Heart left ventricle (tissue), 16 donors: Measurements from ENCODE around the gene CACTIN. TPM values are rescaled to one million over a fixed set of nuclear protein-coding genes. Genes with fewer than 3 reads are reported as not detected.
A peak's percentile ranks its signal among the peaks of the same experiment; 100 is the strongest.

ENCODE experiments used
- ATAC-seq, 4 donors: fragments of 200-7000 bp; cut with Tn5 transposase; one replicate each; pipeline ENCODE4 v1.9.1; 2020 to 2022; ENCODE audit warnings: moderate library complexity in 4 of 4, mild to moderate bottlenecking in 3 of 4, moderate number of reproducible peaks in 1 of 4
- DNase-seq, 5 donors: peaks; one replicate each; pipeline ENCODE4 v3.0.0-alpha.2; 2020
- H3K27ac ChIP-seq, 12 donors: fragments of 200-600 bp; sonication (generic) in 4 of 12; one replicate each; pipeline versions ENCODE4 v1.5.0 to v1.8.0; 2016 to 2022; ENCODE audit warnings: mild to moderate bottlenecking in 2 of 12
- H3K27me3 ChIP-seq, 9 donors: fragments of 200-600 bp; sonication (generic) in 2 of 9; one replicate each; pipeline versions ENCODE4 v1.5.1 to v1.8.0; 2016 to 2022; ENCODE audit warnings: mild to moderate bottlenecking in 3 of 9
- H3K36me3 ChIP-seq, 9 donors: fragments of 200-600 bp; sonication (generic) in 2 of 9; one replicate each; pipeline versions ENCODE4 v1.5.0 to v1.8.0; 2018 to 2022; ENCODE audit warnings: mild to moderate bottlenecking in 2 of 9
- H3K4me1 ChIP-seq, 12 donors: fragments of 200-600 bp; sonication (generic) in 4 of 12; one replicate each; pipeline versions ENCODE4 v1.5.0 to v1.8.0; 2016 to 2022; ENCODE audit warnings: mild to moderate bottlenecking in 3 of 12
- H3K4me3 ChIP-seq, 12 donors: fragments of 200-600 bp; sonication (generic) in 4 of 12; one replicate each; pipeline versions ENCODE4 v1.5.0 to v1.8.0; 2017 to 2022; ENCODE audit warnings: mild to moderate bottlenecking in 9 of 12, moderate library complexity in 4 of 12
- H3K9me3 ChIP-seq, 12 donors: fragments of 200-600 bp; sonication (generic) in 4 of 12; one replicate each; pipeline versions ENCODE4 v1.5.0 to v1.8.0; 2016 to 2022; ENCODE audit warnings: mild to moderate bottlenecking in 1 of 12
- POLR2A ChIP-seq, 2 donors: fragments of 450-650 bp; IDR thresholded peaks; one replicate each; pipeline ENCODE4 v1.6.1; 2017; ENCODE audit warnings: antibody characterized with exemption in 2 of 2, mild to moderate bottlenecking in 2 of 2, moderate library complexity in 2 of 2
- WGBS, 4 donors: extraction: QIAGEN DNeasy Blood & Tissue Kit in 2 of 4; methylation state at CpG; one replicate each; pipeline versions ENCODE4 v1.1.5 to v1.1.7; 2013 to 2018; 5-methylcytosine and 5-hydroxymethylcytosine counted together
- intact Hi-C, 10 donors: fragments of 100-400 bp; cut with DNase I; formaldehyde crosslinking; loops; one replicate each; pipeline versions ENCODE4 v1.11.1 to v1.14.2; 2022
- polyA plus RNA-seq, 2 donors: library from polyadenylated mRNA; stranded (reverse); fragments of 200-250 nt; gene quantifications; one replicate each; pipeline ENCODE4 v1.2.3, GENCODE V29; 2013
- total RNA-seq, 9 donors: library from RNA; depleted of rRNA in 2 of 9; stranded (reverse); fragments of >200 nt in 2 of 9; fragmentation: NEBNext Ultra II Directional in 3 of 9; extraction: Animal tissue kit (Norgen Biotek cat#: 25700) in 3 of 9; gene quantifications; one replicate each; pipeline versions ENCODE4 v1.1.0 to v1.2.4, GENCODE V29; 2016 to 2023
- TF ChIP-seq, protein P1 (sequence below), 12 donors: fragments of 200-600 bp; sonication (generic) in 4 of 12; IDR thresholded peaks; one replicate each; pipeline versions ENCODE4 v1.5.0 to v1.8.0; 2018 to 2022; ENCODE audit warnings: antibody characterized with exemption in 12 of 12, mild to moderate bottlenecking in 5 of 12
- donor health status: ischemic (EF 13 %, LVEDD 7.1; RV severe dilation, severe dysfunction).
- donor health status: healthy with polysubstance abuse.
- donor health status: DM: no; HTN: yes; CAD: no.
- donor health status: DM: no; HTN: no; CAD: no.
- donor health status: ischemic (EF 25% LVEDD 6.9; RV normal size, moderate dysfunction).
- donor health status: ischemic (EF 25% LVEDD 5.7; RV mildly dilated, moderate dysfunction).
- donor health status: healthy.
- donor health status: DM: yes; HTN: yes; CAD: no.
- donor health status: ischemic (EF 35%, LVEDD 5.7; RV mildly dilated, moderate dysfunction).
- donor health status: nonischemic (EF 11% LVEDD 7.7; RV severe dilation, severe dysfunction).
- donor health status: DM: yes; HTN: yes; CAD: no.
- donor health status: PGD.
- donor health status: ischemic (EF 29% LVEDD 5.4; RV normal size, mild dysfunction).
- donor health status: nonischemic (EF 23%, LVEDD 6.1; RV moderate dilation, normal function).

Gene CACTIN
- total and polyA plus RNA-seq, 11 donors: 9.8 to 23.4 (median 14.1) TPM

DNA sequence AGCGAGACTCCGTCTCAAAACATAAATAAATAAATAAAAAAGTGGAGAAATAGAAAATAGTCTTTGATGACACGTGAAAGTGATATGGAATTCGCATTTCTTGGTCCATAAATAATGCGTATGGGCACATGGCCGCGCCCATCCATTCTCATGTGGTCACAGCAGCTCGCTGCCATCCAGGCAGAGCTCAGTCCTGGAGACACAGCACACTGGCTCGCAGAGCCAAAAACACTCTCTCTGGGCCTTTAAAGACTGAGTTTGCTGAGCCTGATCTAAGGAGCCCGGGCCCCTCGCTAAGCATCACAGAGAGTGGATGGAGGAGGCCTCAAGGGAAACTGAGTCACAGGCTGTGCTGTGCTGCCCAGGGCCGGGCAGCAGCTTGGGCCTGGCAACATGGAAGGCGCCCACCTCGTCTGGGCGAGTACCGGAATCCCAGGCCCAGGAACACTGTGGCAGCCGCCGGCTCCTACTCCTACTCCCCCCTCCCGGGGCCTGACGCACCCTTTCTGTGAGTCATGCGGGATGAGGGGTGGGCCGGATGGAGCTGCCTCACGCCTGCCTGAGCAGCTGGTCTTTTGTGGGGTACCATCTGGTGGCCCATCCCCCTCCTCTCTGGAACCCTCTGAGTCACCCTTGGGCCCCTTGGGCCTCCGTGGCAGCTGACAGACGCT, 28.9 kb upstream of the CACTIN start:
- no peaks in the 10 kb centered on the region for H3K9me3 ChIP-seq
- no peak for TF ChIP-seq POLR2A (IDR thresholded peaks at IDR 0.05)
- TF ChIP-seq, protein P1, sequence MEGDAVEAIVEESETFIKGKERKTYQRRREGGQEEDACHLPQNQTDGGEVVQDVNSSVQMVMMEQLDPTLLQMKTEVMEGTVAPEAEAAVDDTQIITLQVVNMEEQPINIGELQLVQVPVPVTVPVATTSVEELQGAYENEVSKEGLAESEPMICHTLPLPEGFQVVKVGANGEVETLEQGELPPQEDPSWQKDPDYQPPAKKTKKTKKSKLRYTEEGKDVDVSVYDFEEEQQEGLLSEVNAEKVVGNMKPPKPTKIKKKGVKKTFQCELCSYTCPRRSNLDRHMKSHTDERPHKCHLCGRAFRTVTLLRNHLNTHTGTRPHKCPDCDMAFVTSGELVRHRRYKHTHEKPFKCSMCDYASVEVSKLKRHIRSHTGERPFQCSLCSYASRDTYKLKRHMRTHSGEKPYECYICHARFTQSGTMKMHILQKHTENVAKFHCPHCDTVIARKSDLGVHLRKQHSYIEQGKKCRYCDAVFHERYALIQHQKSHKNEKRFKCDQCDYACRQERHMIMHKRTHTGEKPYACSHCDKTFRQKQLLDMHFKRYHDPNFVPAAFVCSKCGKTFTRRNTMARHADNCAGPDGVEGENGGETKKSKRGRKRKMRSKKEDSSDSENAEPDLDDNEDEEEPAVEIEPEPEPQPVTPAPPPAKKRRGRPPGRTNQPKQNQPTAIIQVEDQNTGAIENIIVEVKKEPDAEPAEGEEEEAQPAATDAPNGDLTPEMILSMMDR (IDR thresholded peaks at IDR 0.05): no peak
- no peaks in the 10 kb centered on the region for H3K4me1 ChIP-seq
- 83 to 92% (median 87%) methylated on average over 20 to 25 of the region's 25 CpGs for WGBS, 4 donors
- DNase-seq (peak in 2 of 5 donors; percentile 59 to 78), ATAC-seq (peak; percentile 3 to 86 (median 64))
- peaks cover 0 to 93% (median 72%) of the 10 kb centered on the region in 9 donors for H3K36me3 ChIP-seq
- H3K27ac ChIP-seq: peak overlapping the region in 1 of 12 donors; percentile 29
- no peak overlapping the region for H3K4me3 ChIP-seq
- H3K27me3 ChIP-seq: no peaks in the 10 kb centered on the region
- intact Hi-C loops: no loop called here

DNA sequence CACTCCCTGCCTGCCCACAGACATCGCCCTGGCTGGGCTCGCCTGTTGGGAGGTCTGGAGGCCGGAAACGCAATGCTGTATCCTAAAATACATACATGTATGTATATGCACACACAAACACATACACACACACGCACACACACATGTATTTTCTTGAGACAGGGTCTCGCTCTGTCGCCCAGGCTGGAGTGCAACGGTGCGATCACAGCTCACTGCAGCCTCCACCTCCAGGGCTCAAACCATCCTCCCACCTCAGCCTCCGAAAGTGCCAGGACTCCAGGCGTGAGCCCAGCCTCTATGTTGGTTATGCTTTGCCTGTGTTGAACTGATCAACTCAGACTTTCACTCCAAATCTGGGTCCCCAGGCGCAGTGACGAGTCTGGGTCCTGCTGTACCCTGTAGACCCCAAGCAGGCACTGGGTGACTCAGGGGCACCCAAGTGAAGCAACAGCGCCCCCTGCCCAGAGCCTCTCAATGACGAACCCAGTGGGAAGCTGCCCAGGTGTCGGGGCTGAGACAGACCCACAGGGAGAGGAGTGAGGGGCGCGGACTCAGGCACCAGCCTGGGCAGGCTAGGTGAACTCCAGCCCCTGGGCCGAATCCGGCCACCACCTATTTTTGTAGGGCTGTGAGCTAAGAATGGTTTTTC, 27.4 kb upstream of the CACTIN start:
- WGBS, 4 donors: 94 to 96% (median 95%) methylated on average over 20 of the region's 20 CpGs
- Histone ChIP-seq H3K27me3 (no peaks in the 10 kb centered on the region), H3K9me3 (no peaks in the 10 kb centered on the region), H3K36me3 (peaks cover 0 to 85% (median 66%) of the 10 kb centered on the region in 9 donors), H3K27ac (no peak overlapping the region), H3K4me1 (no peaks in the 10 kb centered on the region), H3K4me3 (no peak overlapping the region)
- ATAC-seq: no peak
- DNase-seq: no peak
- intact Hi-C loops: no loop called here
- TF ChIP-seq, protein P1 (IDR thresholded peaks at IDR 0.05): peak in 1 of 12 donors; percentile 16
- no peak for TF ChIP-seq POLR2A (IDR thresholded peaks at IDR 0.05)

DNA sequence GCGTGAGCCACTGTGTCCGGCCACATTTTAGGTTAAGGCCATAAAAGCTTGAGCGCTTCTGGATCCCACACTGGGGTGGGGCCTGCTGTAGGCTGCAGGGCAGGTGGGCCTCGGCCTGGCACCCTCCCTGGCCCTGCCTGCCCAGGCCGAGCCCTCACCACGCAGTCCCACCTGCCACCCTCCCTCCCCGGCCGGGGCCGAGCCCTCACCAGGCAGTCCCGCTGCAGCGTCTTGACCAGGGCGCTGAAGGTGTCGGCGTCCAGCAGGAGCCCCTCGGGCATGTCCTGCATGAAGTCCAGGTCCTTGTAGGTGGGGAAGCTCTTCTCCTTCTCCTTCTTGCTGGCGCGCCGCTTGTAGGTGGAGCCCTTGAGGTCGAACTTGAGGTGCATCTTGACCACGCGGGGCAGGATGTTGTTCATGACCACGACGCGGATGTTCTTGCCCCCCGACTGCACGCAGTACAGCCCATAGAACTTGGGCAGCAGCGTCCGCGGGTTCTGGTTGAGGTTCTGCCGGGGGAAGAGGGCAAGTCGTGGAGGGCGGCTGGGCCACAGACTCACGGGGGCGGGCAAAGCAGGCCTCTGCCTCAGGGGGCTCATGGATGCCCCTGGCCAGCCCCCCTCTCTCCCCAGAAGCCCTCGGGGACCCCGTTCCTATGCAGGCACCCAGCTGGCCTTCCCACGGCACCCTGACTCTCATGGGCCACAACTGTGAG, 26.6 kb upstream of the CACTIN start:
- H3K9me3 ChIP-seq: no peaks in the 10 kb centered on the region
- no peaks in the 10 kb centered on the region for H3K27me3 ChIP-seq
- no peak for ATAC-seq
- H3K4me1 ChIP-seq: no peaks in the 10 kb centered on the region
- no peak for DNase-seq
- peaks cover 0 to 84% (median 66%) of the 10 kb centered on the region in 9 donors for H3K36me3 ChIP-seq
- TF ChIP-seq, protein P1 (IDR thresholded peaks at IDR 0.05): no peak
- TF ChIP-seq POLR2A (IDR thresholded peaks at IDR 0.05): no peak
- intact Hi-C loops: no loop called here
- 91 to 95% (median 93%) methylated on average over 30 to 37 of the region's 37 CpGs for WGBS, 4 donors
- no peak overlapping the region for H3K27ac ChIP-seq
- H3K4me3 ChIP-seq: no peak overlapping the region

DNA sequence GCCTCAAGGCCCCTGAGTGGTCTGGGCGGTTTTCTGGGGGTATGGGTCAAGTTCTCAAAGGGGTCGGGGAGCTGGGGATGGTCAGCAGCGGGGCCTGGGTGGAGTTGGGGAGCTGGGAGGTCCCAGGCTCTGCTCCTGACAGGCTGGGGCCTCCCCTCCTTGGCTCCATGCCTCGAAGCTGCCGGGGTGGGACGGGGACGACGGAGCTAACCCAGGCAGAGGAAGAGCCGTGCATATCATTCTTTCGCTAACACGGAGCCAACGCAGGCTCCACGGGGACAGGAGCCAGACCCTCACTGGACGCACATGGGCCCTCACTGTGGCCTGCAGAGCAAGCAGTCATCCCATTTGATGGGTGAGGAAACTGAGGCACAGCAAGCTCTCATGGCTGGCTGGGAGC, 25.8 kb upstream of the CACTIN start:
- DNase-seq (no peak), ATAC-seq (no peak)
- Histone ChIP-seq H3K27ac (no peak overlapping the region), H3K36me3 (peaks cover 0 to 84% (median 70%) of the 10 kb centered on the region in 9 donors), H3K4me3 (no peak overlapping the region), H3K9me3 (no peaks in the 10 kb centered on the region), H3K4me1 (no peaks in the 10 kb centered on the region), H3K27me3 (no peaks in the 10 kb centered on the region)
- intact Hi-C loops: no loop called here
- TF ChIP-seq POLR2A (IDR thresholded peaks at IDR 0.05): no peak
- TF ChIP-seq, protein P1 (IDR thresholded peaks at IDR 0.05): no peak
- WGBS, 4 donors: 90 to 95% (median 94%) methylated on average over 7 to 14 of the region's 14 CpGs
